HFFc6 (cell line): ENCODE measurements around the gene CREB3L2. TPM values are rescaled to one million over a fixed set of nuclear protein-coding genes. Genes with fewer than 3 reads are reported as not detected.

Experiments used
- DNase-seq: peaks from one replicate; pipeline ENCODE4 v3.0.0-alpha.2; 2018
- H3K27ac Mint-ChIP-seq: 2 replicates; pipeline ENCODE4 v1.8.0; 2020; ENCODE audit warnings: mild to moderate bottlenecking, mixed read lengths
- H3K27me3 Mint-ChIP-seq: 2 replicates; pipeline ENCODE4 v1.8.0; 2021; ENCODE audit warnings: mild to moderate bottlenecking, moderate library complexity, mixed read lengths; ENCODE audit not compliant: insufficient read depth
- H3K36me3 Mint-ChIP-seq: 2 replicates; pipeline ENCODE4 v1.8.0; 2021; ENCODE audit warnings: low read depth, mixed read lengths
- H3K4me1 Mint-ChIP-seq: 2 replicates; pipeline ENCODE4 v1.8.0; 2020; ENCODE audit warnings: low read depth, mixed read lengths
- H3K4me3 Mint-ChIP-seq: 2 replicates; pipeline ENCODE4 v1.8.0; 2020; ENCODE audit warnings: mild to moderate bottlenecking, moderate library complexity, mixed read lengths
- H3K9me3 Mint-ChIP-seq: 2 replicates; pipeline ENCODE4 v1.8.0; 2020; ENCODE audit warnings: mild to moderate bottlenecking, mixed read lengths
- total RNA-seq, 6 experiments: library from RNA; stranded (reverse); fragmentation: NEBNext Ultra II Directional; extraction: Animal tissue kit (Norgen Biotek cat#: 25700); gene quantifications; 2 replicates in 1 of 6; 3 replicates in 5 of 6; pipeline ENCODE4 v1.2.3, GENCODE V29; 2021
- TF ChIP-seq, protein P1 (sequence below): fragments of 200-600 bp; sonication (generic); IDR thresholded peaks from 2 replicates; pipeline ENCODE4 v1.5.0; 2021; ENCODE audit warnings: antibody characterized with exemption, mild to moderate bottlenecking

Gene CREB3L2
- total RNA-seq, 6 experiments from 2014 or later: 112 to 139 (median 123) TPM

DNA sequence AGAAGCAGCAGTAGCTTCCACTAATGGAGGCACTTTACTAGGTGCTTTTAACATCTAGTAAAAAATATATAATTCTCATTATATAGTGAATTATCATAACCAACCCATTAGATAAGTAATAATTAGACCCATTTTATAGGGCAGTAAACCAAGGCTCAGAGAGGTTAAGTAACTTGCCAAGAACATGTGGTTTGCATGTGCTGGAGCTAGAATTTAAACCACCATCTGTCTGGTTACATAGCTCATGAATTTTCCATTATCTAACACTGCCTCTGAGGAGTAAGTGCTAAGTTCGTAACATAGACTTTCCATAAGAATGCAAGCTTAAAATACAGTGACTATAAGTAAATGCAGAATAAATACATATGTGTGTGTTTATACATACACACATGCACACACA, 41.9 kb downstream of the CREB3L2 start:
- no peak overlapping the region for H3K4me3 Mint-ChIP-seq
- DNase-seq: no peak
- TF ChIP-seq, protein P1, sequence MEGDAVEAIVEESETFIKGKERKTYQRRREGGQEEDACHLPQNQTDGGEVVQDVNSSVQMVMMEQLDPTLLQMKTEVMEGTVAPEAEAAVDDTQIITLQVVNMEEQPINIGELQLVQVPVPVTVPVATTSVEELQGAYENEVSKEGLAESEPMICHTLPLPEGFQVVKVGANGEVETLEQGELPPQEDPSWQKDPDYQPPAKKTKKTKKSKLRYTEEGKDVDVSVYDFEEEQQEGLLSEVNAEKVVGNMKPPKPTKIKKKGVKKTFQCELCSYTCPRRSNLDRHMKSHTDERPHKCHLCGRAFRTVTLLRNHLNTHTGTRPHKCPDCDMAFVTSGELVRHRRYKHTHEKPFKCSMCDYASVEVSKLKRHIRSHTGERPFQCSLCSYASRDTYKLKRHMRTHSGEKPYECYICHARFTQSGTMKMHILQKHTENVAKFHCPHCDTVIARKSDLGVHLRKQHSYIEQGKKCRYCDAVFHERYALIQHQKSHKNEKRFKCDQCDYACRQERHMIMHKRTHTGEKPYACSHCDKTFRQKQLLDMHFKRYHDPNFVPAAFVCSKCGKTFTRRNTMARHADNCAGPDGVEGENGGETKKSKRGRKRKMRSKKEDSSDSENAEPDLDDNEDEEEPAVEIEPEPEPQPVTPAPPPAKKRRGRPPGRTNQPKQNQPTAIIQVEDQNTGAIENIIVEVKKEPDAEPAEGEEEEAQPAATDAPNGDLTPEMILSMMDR: no peak
- peaks cover 81% of the 10 kb centered on the region for H3K4me1 Mint-ChIP-seq
- no peaks in the 10 kb centered on the region for H3K9me3 Mint-ChIP-seq
- no peak overlapping the region; the same call in 1 of the 2 replicates for H3K27ac Mint-ChIP-seq
- H3K36me3 Mint-ChIP-seq: peaks cover 32% of the 10 kb centered on the region
- H3K27me3 Mint-ChIP-seq: no peaks in the 10 kb centered on the region

- H3K9me3 Mint-ChIP-seq: no peaks in the 10 kb centered on the region
- peaks cover 37% of the 10 kb centered on the region for H3K36me3 Mint-ChIP-seq
- H3K27me3 Mint-ChIP-seq: no peaks in the 10 kb centered on the region
- no peak overlapping the region for H3K4me3 Mint-ChIP-seq
- peak overlapping the region; percentile 79 for H3K27ac Mint-ChIP-seq
- TF ChIP-seq, protein P1: no peak
- H3K4me1 Mint-ChIP-seq: peaks cover 93% of the 10 kb centered on the region
- no peak for DNase-seq
Observed at GRCh38 chr7:137958470-137959431, 43.1 kb downstream of the CREB3L2 start.

DNA sequence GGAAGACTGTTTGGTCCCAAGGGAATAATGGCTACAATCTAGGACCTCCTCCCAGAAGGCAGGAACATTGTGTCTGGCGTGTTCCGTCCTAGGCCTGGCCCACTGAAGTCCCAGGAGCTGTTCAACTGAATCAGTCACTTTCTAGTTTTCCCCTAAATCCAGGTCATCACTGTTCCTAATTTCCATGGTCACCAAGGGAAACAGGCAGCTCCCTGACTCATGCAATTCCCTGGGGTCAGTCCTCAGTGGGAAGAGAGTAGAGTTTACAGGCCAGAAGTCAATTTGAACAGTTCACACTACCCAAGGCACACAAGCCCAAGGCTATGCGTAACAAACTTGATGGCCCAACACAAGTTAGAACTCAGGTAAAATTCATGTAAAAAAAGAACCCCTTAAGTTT, 44.0 kb downstream of the CREB3L2 start:
- Mint-ChIP-seq H3K27me3 (no peaks in the 10 kb centered on the region), H3K4me3 (no peak overlapping the region), H3K36me3 (peaks cover 36% of the 10 kb centered on the region), H3K27ac (peak overlapping the region; percentile 79), H3K4me1 (peaks cover 93% of the 10 kb centered on the region), H3K9me3 (no peaks in the 10 kb centered on the region)
- TF ChIP-seq, protein P1: no peak
- DNase-seq: no peak

GRCh38 chr7:137956591-137956990, 45.3 kb downstream of the CREB3L2 start:
- Mint-ChIP-seq H3K27me3 (no peaks in the 10 kb centered on the region), H3K4me1 (peaks cover 93% of the 10 kb centered on the region), H3K4me3 (no peak overlapping the region), H3K27ac (peak overlapping the region; percentile 17; the same call in 1 of the 2 replicates), H3K36me3 (peaks cover 35% of the 10 kb centered on the region), H3K9me3 (no peaks in the 10 kb centered on the region)
- no peak for DNase-seq
- TF ChIP-seq, protein P1: no peak

DNA sequence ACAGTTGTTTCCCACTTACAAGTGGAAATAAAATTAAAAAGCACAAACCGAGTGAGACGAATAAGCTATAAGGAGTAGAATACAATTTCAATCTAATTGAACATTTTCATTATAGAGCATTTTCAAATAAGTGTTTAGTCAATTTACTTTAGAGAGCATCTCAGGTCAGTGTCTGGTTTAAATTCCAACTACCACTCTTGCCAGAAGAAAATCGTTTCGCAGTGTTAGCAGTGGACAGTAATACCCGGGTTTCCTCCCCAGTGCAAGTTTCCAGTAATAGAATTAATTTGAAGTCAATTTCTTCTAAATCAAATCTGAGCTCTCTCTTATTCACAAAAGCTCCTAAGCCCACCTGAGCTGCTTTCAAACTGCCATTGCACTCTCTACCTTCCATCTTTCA, 45.7 kb downstream of the CREB3L2 start:
- TF ChIP-seq, protein P1: no peak
- Mint-ChIP-seq H3K36me3 (peaks cover 35% of the 10 kb centered on the region), H3K4me3 (no peak overlapping the region), H3K27me3 (no peaks in the 10 kb centered on the region), H3K9me3 (no peaks in the 10 kb centered on the region), H3K27ac (peak overlapping the region; percentile 17; the same call in 1 of the 2 replicates), H3K4me1 (peaks cover 91% of the 10 kb centered on the region)
- DNase-seq: no peak
